HG02852 (cell line): ENCODE results near the gene SLC4A5.

ENCODE experiments used
- ATAC-seq: cut with Tn5 transposase; IDR thresholded peaks from one replicate; pipeline ENCODE4 v1.9.1; 2021; ENCODE audit warnings: mild to moderate bottlenecking, moderate library complexity; ENCODE audit not compliant: unreplicated experiment

Gene SLC4A5

DNA sequence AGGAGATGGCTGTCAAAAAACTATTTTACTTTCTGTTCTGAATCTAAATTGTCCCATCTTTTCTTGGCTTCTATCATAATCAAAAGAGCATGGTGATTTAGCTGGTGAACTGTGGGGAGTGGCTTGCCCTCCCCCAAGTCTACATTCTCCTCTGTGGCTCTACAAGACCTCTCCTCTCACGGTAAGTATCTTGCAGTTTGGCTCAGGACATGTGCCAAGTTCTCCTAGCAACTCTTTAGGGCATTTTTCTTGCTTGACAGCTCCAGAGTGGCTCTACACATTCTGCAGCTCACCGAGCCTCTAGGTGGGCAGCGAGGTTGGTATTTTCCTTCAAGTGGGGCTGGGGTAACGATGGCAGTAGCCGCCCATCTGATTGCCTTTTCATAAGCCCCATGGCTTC is 29.1 kb downstream of the SLC4A5 start:
- ATAC-seq: no peak

DNA sequence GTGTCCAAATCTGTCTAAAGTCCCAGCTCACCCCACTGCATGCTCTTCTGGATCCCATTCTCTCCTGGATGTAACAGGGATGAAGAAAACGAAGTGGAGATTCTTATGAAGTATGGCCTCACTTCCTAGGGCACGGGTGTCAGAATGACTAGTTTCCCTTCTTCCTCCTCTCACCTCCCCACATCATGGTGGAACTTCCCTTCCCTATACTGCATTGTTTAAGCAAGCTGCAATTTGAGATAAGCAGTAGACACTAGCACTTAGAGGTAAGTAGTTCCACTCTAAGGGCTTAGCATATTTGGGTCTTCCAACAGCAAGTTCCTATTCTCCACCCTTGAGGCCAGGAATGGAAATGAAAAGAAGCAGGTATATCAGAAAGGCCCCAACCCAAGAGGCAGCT is 29.7 kb downstream of the SLC4A5 start:
- no peak for ATAC-seq

DNA sequence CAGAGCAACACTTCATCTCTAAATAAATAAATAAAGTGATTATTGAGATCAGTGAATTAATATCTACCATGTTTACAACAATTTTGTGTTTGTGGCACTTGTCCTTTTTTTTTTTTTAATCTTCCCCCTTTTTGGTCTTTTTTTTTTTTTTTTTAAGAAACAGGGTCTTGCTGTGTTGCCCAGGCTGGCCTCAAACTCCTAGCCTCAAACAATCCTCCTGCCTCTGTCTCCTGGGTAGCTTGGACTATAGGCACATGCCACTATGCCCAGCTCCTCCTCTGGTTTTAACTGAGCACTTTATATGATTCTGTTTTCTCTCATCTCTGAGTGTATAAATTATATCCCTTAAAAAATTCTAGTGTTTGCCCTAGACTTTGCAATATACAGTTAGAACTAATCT is 30.3 kb downstream of the SLC4A5 start:
- no peak for ATAC-seq

DNA sequence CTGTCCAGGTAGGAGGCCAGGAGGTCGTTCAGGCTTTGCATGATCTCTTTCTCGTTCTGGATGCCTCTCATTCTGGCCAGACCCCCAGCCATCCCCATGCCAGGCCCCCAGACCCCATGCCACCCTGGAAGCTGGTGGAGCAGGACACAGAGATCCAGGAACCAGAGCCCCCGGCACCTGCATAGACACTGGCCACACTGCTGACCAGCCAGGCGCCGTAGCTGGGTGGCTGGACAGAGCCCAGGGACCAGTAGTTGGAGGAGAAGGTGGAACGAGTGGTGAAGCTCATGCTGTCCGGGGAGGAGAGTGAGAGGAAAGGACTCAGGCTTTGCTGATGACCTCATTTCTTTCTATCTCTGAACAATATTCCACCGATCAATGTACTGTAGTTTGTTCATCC is 35.5 kb downstream of the SLC4A5 start:
- no peak for ATAC-seq

GRCh38 chr2:74304332-74305148 is 38.7 kb downstream of the SLC4A5 start:
- ATAC-seq: no peak

- no peak for ATAC-seq
Measured at GRCh38 chr2:74302865-74303264, 40.4 kb downstream of the SLC4A5 start.

GRCh38 chr2:74301262-74301661 is 42.0 kb downstream of the SLC4A5 start:
- no peak for ATAC-seq

DNA sequence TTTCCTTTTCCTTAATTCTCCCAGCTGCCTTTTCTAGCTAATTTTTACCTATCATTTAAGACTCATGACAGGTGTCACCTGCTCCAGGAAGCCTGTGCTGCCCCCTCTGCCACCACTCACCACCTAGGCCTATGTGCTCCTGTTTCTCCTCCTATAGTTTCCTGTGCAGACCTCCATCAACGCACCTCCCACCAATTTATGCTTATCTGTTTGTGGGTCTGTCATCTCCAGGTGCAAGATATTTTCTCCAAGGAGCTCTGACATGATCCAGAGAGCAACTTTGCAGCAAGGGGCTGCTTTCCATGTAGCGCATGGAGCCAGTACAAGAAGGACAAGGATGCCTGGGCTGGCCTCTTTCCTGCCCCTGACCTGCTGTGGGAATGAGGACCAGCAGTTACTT is 42.7 kb downstream of the SLC4A5 start:
- no peak for ATAC-seq

DNA sequence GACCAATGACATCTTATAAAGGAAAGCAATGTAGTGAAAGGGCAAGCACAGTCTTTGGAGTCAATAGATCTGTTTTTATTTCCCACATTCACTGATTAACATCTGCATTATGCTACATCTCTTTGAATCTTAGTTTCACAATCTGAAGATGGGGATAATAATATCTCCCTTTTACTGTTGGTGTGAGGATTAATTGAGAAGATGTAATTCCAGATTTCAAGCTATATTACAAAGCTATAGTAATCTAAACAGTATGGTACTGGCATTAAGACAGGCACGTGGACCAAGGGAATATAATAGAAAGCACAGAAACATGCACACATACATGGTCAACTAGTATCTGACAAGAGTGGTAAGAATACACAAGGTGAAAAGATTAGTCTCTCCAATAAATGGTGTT is 45.3 kb downstream of the SLC4A5 start:
- no peak for ATAC-seq

GRCh38 chr2:74297391-74297790 is 45.8 kb downstream of the SLC4A5 start:
- ATAC-seq: peak; percentile 81

DNA sequence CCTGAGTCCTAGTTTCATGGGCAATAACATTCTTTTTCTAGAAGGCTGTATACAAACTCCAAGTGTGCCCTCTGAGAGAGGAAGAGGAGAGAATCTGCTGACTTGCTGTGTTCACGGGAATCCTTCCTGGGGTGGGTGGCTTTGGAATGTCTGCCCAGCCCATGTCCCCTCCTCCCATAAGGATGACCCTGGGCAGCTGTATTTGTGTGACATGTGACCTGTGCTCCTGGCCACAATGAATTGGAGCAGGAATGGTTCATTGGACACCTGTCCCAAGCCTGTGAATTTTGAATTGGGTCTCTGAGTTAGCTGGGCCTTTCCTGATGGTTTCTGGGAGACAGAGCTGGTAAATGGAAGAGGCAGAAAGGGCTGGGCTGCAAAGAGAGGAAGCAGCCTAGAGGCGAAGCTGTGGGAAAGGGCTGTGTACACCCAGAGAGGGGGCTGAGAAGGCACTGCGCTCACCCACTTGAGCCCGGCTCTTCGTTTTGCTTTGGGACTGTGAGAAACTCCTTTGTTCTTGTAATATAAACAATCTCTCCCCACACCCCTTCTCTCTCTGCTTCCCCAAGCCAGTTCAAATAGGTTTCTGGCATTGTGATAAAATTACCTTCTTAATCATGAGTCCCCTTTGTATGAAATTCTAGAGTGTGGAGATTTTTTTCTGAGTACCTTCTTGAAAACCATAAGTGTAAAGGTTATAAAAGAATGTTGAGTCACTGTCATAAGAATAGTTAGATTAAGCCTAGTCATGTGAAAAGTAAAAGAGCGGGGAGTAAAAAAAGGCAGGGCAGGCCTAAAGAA is 49.8 kb downstream of the SLC4A5 start:
- ATAC-seq: no peak

DNA sequence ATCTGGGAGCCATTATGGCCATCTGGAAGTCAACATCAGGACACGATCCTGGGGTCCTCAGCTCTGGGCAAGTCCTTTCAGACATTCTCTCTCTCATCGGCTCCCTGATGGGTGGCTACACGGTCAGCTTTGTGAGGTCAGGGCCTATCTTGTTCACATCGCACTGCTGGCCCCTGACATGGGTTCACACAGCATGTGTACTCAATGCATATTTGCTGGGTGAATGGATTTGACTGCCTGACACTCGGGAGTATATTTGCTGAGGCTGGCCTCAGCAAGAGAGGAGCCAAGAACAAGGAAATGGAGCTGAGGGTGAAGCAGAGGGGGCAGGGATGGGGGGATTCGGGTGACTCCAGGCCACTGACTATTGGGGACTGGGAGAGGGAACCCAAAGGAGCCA is 50.5 kb downstream of the SLC4A5 start:
- ATAC-seq: no peak

GRCh38 chr2:74291886-74292621 is 51.2 kb downstream of the SLC4A5 start:
- no peak for ATAC-seq

DNA sequence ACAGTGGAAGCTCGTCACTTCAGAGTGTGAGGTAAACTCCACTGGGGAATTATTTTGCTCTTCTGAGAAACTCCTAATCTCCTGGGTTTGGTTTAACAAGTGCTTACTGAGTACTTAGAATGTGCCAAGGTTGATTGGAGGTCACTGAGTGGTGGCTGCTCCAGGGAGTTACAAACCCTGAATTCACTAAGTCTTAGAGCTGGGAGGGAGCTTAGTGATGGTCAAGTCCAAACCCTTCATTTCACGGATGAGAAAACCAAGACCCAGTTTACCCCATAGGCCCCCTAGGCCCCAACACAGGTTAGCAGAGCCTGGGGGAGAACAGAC is 52.0 kb downstream of the SLC4A5 start:
- no peak for ATAC-seq

DNA sequence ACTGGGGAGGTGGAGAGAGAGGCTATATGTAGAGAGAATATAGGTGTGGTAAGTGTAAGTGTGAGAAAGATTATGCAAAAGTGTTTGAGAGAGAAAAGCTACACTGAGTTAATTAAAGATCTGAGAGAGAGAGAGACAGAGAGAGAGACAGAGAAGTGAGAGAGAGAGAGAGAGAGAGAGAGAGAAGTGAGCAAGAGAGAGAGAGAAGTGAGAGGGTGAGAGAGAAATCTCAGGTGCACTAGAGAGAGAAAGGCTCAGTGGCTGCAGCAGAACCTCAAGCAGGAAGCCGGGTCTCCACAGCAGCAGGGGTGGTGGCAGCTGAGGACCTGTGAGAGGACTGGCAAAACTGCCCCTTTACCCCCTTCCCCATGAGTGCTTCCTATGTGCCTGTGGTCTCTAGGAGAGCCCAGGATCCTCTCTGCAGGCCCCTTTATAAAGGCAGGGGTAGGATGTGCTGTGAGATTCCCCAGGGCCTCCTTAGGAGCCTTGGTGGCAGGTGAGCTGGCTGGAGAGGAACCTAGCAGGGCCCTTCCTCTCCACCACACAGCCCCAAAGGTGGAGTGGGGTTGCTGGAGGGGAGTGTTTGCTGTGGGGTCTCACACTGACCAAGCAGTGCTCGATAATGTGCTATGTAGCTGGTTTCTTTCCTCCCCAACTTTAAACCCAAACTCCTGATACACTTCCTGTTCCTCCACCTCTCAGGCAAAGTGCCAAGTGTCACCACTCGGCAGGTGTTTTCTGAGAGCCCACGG is 52.6 kb downstream of the SLC4A5 start:
- ATAC-seq: peak; percentile 70

DNA sequence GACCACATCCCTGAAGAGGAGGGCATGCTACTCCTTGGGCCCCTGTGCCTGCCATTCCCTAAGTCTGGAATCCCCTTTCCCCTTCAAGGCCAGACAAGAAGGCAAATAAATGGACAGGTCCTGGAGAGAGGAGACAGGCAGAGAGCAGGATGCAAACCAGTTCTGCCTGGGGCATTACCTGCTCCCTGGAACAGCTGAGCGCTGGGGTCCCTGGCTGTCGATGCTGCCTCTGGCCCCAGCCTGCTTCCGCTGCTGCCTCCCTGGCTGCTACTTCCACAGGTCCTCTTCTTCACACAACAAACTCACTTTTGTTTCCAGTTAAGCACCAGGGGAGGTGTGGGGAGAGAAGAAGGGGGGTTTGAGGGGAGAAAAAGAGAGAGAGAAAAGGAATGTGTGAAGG is 53.1 kb downstream of the SLC4A5 start:
- ATAC-seq: no peak

GRCh38 chr2:74286725-74287124 is 56.5 kb downstream of the SLC4A5 start:
- ATAC-seq: no peak

DNA sequence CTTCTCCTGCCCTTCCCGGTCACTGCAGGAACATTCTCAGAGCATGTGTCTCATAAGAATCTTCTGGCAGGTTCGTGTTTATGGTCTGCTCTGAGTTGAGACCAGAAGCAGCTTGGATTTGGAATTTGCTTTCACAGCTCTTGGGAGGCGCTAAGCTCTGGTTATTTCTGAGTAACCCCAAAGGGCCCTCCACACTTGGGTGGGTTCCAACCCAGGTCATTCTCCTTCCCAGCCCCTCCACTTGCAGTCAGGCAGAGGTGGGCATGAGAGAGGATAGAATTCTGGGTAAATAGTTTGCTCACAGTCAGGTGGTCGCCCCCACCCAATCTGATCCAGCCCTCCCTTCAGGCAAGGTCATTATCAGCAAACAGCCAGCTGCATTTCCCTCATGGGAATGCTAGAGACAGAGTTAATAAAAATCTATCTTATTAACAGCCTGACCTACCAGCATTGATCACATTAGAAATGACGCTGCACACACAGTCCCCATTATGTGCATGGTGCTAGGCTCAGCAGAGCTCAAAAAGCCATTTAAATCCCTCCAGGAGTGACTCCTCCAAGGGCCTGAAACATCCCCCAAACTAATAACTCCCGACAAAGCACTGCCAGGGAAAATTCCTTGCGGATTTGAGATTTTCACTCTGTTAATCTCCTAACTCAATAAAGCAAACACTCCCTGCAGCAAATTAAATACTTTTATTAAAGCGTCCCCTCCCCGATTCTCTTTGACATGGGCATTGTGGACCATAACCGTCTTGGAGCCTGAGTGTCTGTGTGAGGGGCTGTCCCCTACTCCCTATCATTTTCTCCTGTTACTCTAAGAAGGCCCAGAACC is 61.9 kb downstream of the SLC4A5 start:
- ATAC-seq: no peak

GRCh38 chr2:74278694-74279093 is 64.5 kb downstream of the SLC4A5 start:
- ATAC-seq: no peak

DNA sequence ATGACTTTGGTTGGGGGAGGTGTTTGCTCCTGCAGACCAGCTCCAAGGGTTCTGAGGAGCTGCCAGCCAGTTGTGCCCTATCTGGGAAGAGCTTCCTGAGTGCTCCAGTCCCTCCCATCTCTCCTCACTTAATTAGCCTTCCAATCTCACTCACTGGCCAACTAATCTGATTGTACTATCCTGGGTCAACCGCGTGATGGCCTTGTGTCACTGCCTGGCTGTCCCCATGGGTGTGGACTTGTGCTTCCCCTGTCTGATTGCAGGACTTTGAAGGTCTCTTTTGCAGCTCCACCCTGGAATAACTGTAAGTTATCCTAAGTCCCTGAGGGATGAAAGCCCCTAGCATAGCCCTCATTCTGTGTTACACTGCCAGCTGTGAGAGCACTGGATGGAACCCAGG is 65.0 kb downstream of the SLC4A5 start:
- ATAC-seq: no peak
